ENCODE results near the gene AQP2.

The AQP2 gene

GRCh38 chr12:49950273-49951251, at the start of gene AQP2:
TSS of gene AQP2 (plus strand) at chr12:49950737. CDS start at chr12:49950831, 94 bp downstream.
- no peak for DNase-seq

- no peak for DNase-seq
These were observed 49.5 kb upstream of the AQP2 start for GRCh38 chr12:49901026-49901425.

- no peak for DNase-seq
These were observed 48.6 kb upstream of the AQP2 start for GRCh38 chr12:49901986-49902385.

GRCh38 chr12:49902399-49903350, 47.9 kb upstream of the AQP2 start:
- no peak for DNase-seq

- DNase-seq = no peak
These were observed 47.2 kb upstream of the AQP2 start for GRCh38 chr12:49903351-49903699.

GRCh38 chr12:49903700-49904423, 46.7 kb upstream of the AQP2 start, which contains the start of gene FAIM2:
TSS of gene FAIM2 (minus strand) at chr12:49903900. CDS start at chr12:49903792, 108 bp downstream.
- DNase-seq = no peak

GRCh38 chr12:49904601-49905000, 45.9 kb upstream of the AQP2 start:
- DNase-seq = no peak

- no peak for DNase-seq
These were observed 44.7 kb upstream of the AQP2 start for GRCh38 chr12:49905718-49906314.

GRCh38 chr12:49907352-49907751, 43.2 kb upstream of the AQP2 start:
- no peak for DNase-seq

GRCh38 chr12:49909356-49909755, 41.2 kb upstream of the AQP2 start:
- no peak for DNase-seq

GRCh38 chr12:49909826-49910225, 40.7 kb upstream of the AQP2 start:
- DNase-seq = no peak

GRCh38 chr12:49910331-49911212, 40.0 kb upstream of the AQP2 start:
- no peak for DNase-seq

- no peak for DNase-seq
These were observed 39.3 kb upstream of the AQP2 start for GRCh38 chr12:49911213-49911605.

GRCh38 chr12:49912345-49913255, 37.9 kb upstream of the AQP2 start:
- no peak for DNase-seq

GRCh38 chr12:49916129-49916919, 34.2 kb upstream of the AQP2 start:
- no peak for DNase-seq

- no peak for DNase-seq
These were observed 33.3 kb upstream of the AQP2 start for GRCh38 chr12:49917166-49917787.

GRCh38 chr12:49917788-49918173, 32.8 kb upstream of the AQP2 start:
- DNase-seq = no peak

- no peak for DNase-seq
These were observed 30.2 kb upstream of the AQP2 start for GRCh38 chr12:49920241-49920914.

All from GOT3 (cell line).